Fibroblast of lung (primary cell): ENCODE measurements around the gene CD58.

Experiments used
- CTCF ChIP-seq, 2 donors: IDR thresholded peaks in 1 of 2; conservative IDR thresholded peaks in 1 of 2; 1 replicate in 1 of 2; 2 replicates in 1 of 2; pipeline ENCODE4 v1.5.1; 2011 to 2012; ENCODE audit warnings: low read length in 2 of 2, control low read depth in 1 of 2, inconsistent platforms in 1 of 2, low read depth in 1 of 2, mild to moderate bottlenecking in 1 of 2
- EZH2 ChIP-seq: IDR thresholded peaks from 2 replicates; pipeline ENCODE4 v1.5.1; 2012; ENCODE audit warnings: low read length, control low read depth, mild to moderate bottlenecking; ENCODE audit errors: missing control alignments

- TF ChIP-seq CTCF (conservative IDR thresholded peaks at IDR 0.05 in 1 of 2, IDR thresholded peaks at IDR 0.05 in 1 of 2; ENCODE audit: low read depth in 1 of 2, low read length in 2 of 2) (no peak), EZH2 (no peak)
Measured at GRCh38 chr1:116475850-116476218, 95.0 kb downstream of the CD58 start.
